Ovary (tissue), 9 donors: Measurements from ENCODE around the gene PDE3A. TPM values are rescaled to one million over a fixed set of nuclear protein-coding genes. Genes with fewer than 3 reads are reported as not detected.
"Not testable (repeated sequence)": the region's sequence is repeated elsewhere in the genome, so short reads cannot be mapped to it uniquely, and the experiment has no call there.

ENCODE experiments used
- DNase-seq, 5 donors: peaks; one replicate each; pipeline ENCODE4 v3.0.0-alpha.2; 2019 to 2020
- H3K27ac ChIP-seq, 2 donors: fragments of 200-600 bp; one replicate each; pipeline versions ENCODE4 v1.5.1 to v1.8.0; 2019 to 2022
- H3K27me3 ChIP-seq: fragments of 200-600 bp; one replicate; pipeline ENCODE4 v1.8.0; 2022
- H3K36me3 ChIP-seq: fragments of 200-600 bp; sonication (generic); one replicate; pipeline ENCODE4 v1.5.1; 2019
- H3K4me1 ChIP-seq: one replicate; pipeline ENCODE4 v1.8.1; 2013; ENCODE audit warnings: mild to moderate bottlenecking, moderate library complexity; ENCODE audit not compliant: insufficient read depth
- H3K4me3 ChIP-seq: fragments of 200-600 bp; sonication (generic); one replicate; pipeline ENCODE4 v1.5.1; 2017
- H3K9me3 ChIP-seq, 2 donors: fragments of 200-600 bp in 1 of 2; sonication (generic) in 1 of 2; one replicate each; pipeline versions ENCODE4 v1.5.1 to v1.8.1; 2013 to 2019; ENCODE audit warnings: mild to moderate bottlenecking in 1 of 2, moderate library complexity in 1 of 2
- CTCF ChIP-seq, 3 donors: fragments of 450-650 bp in 2 of 3; fragments of 200-600 bp in 1 of 3; IDR thresholded peaks; one replicate each; pipeline versions ENCODE4 v1.5.1 to v1.8.0; 2016 to 2022; ENCODE audit warnings: antibody characterized with exemption in 3 of 3, mild to moderate bottlenecking in 1 of 3
- EP300 ChIP-seq: sonication (generic); formaldehyde crosslinking; IDR thresholded peaks from one replicate; pipeline ENCODE4 v1.6.1; 2017; ENCODE audit warnings: antibody characterized with exemption
- POLR2A ChIP-seq: fragments of 450-650 bp; IDR thresholded peaks from one replicate; pipeline ENCODE4 v1.6.1; 2017; ENCODE audit warnings: antibody characterized with exemption, mild to moderate bottlenecking, moderate library complexity
- WGBS, 3 donors: extraction: QIAGEN DNeasy Blood & Tissue Kit in 1 of 3; methylation state at CpG; one replicate each; pipeline versions ENCODE4 v1.1.5 to v1.1.7; 2013 to 2017; 5-methylcytosine and 5-hydroxymethylcytosine counted together
- intact Hi-C, 4 donors: fragments of 100-400 bp; cut with DNase I; formaldehyde crosslinking; loops; one replicate each; pipeline versions ENCODE4 v1.11.0 to v1.15.1; 2022 to 2023
- polyA plus RNA-seq, 2 donors: library from polyadenylated mRNA; stranded (reverse); fragments of 200-250 nt in 1 of 2; fragments of 350-450 nt in 1 of 2; fragmentation: Illumina TruSeq in 1 of 2; extraction: RNeasy Lipid Tissue Mini Kit (QIAGEN cat#74804) in 1 of 2; gene quantifications; one replicate each; pipeline ENCODE4 v1.2.3, GENCODE V29; 2013 to 2014
- total RNA-seq, 7 donors: library from RNA; depleted of rRNA in 2 of 7; stranded (reverse); fragments of >200 nt in 2 of 7; fragmentation: NEBNext Ultra II Directional in 3 of 7; extraction: Animal tissue kit (Norgen Biotek cat#: 25700) in 3 of 7; gene quantifications; one replicate each; pipeline versions ENCODE4 v1.1.0 to v1.2.4, GENCODE V29; 2016 to 2023
- donor health status: DM: no; HTN: no; CAD: no; lungs with moderate emphysema.
- donor health status: DM: no; HTN: no; CAD: no.
- donor health status: Bipolar disorder and iron deficiency.
- donor health status: DM: yes; HTN: yes; CAD: no.
- donor health status: DM: no; HTN: no; CAD: no.
- donor health status: DM: yes; HTN: yes; CAD: no.

PDE3A gene
- total and polyA plus RNA-seq, 9 donors = 3.7 to 15.2 (median 7.1) TPM

- DNase-seq = no peak
- H3K27ac ChIP-seq = no peak overlapping the region
- no peaks in the 10 kb centered on the region for H3K36me3 ChIP-seq
- 38 to 53% (median 43%) methylated on average over 4 of the region's 4 CpGs for whole genome bisulfite sequencing, 3 donors
- intact Hi-C loops = loop anchor here in 2 of 4 donors (10.0 kb wide), 2 partner anchors 138 to 858 kb away; no protein-coding TSS in a partner anchor
- H3K9me3 ChIP-seq = no peaks in the 10 kb centered on the region
- no peak overlapping the region for H3K4me3 ChIP-seq
- no peak for TF ChIP-seq CTCF (IDR thresholded peaks at IDR 0.05)
- no peak for TF ChIP-seq EP300
- no peak for TF ChIP-seq POLR2A
- H3K4me1 ChIP-seq = no peaks in the 10 kb centered on the region
- H3K27me3 ChIP-seq = no peaks in the 10 kb centered on the region
Observed at GRCh38 chr12:20602641-20603391, 234.5 kb downstream of the PDE3A start.

GRCh38 chr12:20604408-20605067 lies 236.2 kb downstream of the PDE3A start:
- Histone ChIP-seq H3K27me3 (no peaks in the 10 kb centered on the region), H3K4me3 (no peak overlapping the region), H3K27ac (no peak overlapping the region), H3K36me3 (no peaks in the 10 kb centered on the region), H3K4me1 (no peaks in the 10 kb centered on the region), H3K9me3 (no peaks in the 10 kb centered on the region)
- no peak for DNase-seq
- TF ChIP-seq POLR2A = no peak
- no peak for TF ChIP-seq EP300
- TF ChIP-seq CTCF (IDR thresholded peaks at IDR 0.05) = no peak
- intact Hi-C loops = loop anchor here in 2 of 4 donors (10.0 kb wide), 2 partner anchors 140 to 860 kb away; no protein-coding TSS in a partner anchor
- 74 to 82% (median 78%) methylated on average over 3 of the region's 3 CpGs for WGBS, 3 donors

GRCh38 chr12:20615020-20615419 lies 246.7 kb downstream of the PDE3A start:
- H3K4me3 ChIP-seq, DNase-seq, H3K36me3 ChIP-seq, H3K27me3 ChIP-seq, H3K9me3 ChIP-seq, H3K27ac ChIP-seq, intact Hi-C loops, H3K4me1 ChIP-seq: not testable (repeated sequence)
- WGBS, 3 donors = 95 to 97% (median 97%) methylated on average over 8 of the region's 8 CpGs

- intact Hi-C loops = no loop called here
- Histone ChIP-seq H3K4me3 (no peak overlapping the region), H3K9me3 (no peaks in the 10 kb centered on the region), H3K36me3 (no peaks in the 10 kb centered on the region), H3K27me3 (no peaks in the 10 kb centered on the region), H3K27ac (no peak overlapping the region), H3K4me1 (no peaks in the 10 kb centered on the region)
- no peak for DNase-seq
- TF ChIP-seq CTCF (IDR thresholded peaks at IDR 0.05) = no peak
- TF ChIP-seq POLR2A = no peak
- no peak for TF ChIP-seq EP300
- 95 to 99% (median 98%) methylated on average over 6 of the region's 6 CpGs for WGBS, 3 donors
Observed at GRCh38 chr12:20616093-20616492, 247.8 kb downstream of the PDE3A start.

- DNase-seq = no peak
- Histone ChIP-seq H3K27me3 (no peaks in the 10 kb centered on the region), H3K4me3 (no peak overlapping the region), H3K9me3 (no peaks in the 10 kb centered on the region), H3K4me1 (no peaks in the 10 kb centered on the region), H3K27ac (no peak overlapping the region), H3K36me3 (no peaks in the 10 kb centered on the region)
- TF ChIP-seq CTCF (IDR thresholded peaks at IDR 0.05) = no peak
- TF ChIP-seq POLR2A = no peak
- no peak for TF ChIP-seq EP300
- 86 to 90% (median 87%) methylated on average over 2 of the region's 2 CpGs for WGBS, 3 donors
- intact Hi-C loops = no loop called here
Observed at GRCh38 chr12:20620261-20620660, 251.9 kb downstream of the PDE3A start.
